Measurements from ENCODE around the gene UACA.

The UACA gene

GRCh38 chr15:70786996-70787395, 23.6 kb upstream of the UACA start:
- DNase-seq = no peak

DNA sequence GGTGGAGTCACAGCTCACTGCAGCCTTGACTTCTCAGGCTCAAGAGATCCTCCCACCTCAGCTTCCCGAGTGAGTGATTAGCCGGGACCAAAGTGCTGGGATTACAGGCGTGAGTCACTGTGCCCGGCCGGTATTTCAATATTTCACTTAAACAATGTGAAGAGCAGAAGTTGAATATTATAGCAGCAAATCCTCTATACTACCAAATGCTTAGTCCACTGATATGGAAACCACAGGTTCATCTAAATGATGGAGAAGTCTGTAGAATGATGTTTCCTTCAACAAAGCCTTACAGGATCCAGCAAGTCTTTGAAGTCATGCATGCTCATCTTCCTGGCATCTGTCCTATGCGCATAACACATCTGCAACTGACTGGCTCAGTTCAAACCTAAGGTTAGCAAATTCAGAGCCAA, 20.3 kb upstream of the UACA start:
- DNase-seq = no peak

GRCh38 chr15:70783041-70783440, 19.7 kb upstream of the UACA start:
- DNase-seq = no peak

GRCh38 chr15:70781236-70781635, 17.9 kb upstream of the UACA start:
- no peak for DNase-seq

GRCh38 chr15:70778258-70779076, 15.1 kb upstream of the UACA start:
- no peak for DNase-seq

DNA sequence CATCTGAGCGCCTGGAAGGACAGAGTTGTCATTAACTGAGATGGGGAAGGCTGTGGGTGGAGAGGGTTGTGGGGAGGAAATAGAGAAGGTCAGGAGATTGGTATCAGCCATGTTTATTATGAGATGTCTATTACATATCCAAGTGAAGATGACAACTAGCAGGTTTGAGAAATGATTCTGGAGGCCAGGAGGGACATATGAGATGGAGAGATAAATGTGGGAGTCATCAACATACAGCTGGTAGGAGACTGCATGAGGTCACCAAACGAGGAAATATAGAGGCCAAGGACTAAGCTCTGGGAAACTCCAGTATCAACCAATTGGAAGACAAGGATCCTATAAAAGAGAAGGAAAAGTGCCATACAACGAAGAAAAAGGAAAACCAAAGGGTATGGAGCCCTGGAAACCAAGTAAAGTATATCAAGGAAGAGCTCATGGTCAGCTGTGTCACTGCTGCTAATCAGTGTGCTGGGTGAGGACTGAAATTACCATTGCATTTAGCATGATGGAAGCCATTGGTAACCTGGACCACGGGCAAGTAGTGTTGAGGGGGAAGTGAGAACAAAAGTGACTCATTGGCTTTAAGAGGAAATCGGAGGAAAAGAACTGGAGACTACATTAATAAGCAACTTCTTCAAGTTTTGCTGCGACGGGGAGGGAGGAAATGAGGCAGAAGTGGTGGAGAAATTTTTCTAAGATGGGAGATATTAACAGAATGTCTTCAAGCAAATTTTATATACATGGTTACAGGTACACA, 14.0 kb upstream of the UACA start:
- DNase-seq = peak; percentile 74 to 91 (median 89)

DNA sequence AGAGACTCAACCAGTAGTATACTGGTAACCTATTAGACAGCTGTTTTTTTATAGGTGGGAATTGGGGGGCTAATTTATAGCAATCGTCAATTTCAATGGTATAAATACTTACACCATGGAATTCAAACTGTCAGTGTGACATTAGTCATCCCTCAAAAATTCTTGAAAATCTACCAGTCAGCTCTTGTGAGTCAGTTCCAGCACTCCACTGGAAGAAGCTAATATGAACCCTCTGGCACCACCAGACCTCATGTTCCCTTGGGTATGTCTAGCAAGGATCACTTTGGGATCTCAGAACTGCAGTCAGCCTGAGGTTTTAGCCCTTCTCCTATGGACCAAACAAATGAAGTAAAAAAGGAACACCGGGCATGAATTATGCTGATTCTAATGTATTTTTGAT, 11.8 kb upstream of the UACA start:
- DNase-seq = peak; percentile 32 to 64 (median 62)

DNA sequence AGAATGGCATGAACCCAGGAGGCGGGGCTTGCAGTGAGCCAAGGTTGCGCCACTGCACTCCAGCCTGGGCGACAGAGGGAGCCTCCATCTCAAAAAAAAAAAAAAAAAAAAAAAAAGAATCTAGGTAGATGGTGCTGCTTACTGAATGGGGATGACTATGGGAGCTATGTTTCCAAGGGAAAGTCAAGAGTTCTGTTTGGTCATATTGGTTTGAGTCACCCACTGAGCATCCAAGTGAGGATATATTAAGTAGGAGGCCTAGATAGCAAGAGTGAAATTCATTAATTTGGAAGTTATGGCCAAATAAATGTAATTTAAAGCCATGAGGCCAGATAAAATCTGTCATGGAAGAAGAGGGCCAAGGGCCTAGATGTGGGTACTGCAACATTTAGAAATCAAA, 9.0 kb upstream of the UACA start:
- DNase-seq = no peak

DNA sequence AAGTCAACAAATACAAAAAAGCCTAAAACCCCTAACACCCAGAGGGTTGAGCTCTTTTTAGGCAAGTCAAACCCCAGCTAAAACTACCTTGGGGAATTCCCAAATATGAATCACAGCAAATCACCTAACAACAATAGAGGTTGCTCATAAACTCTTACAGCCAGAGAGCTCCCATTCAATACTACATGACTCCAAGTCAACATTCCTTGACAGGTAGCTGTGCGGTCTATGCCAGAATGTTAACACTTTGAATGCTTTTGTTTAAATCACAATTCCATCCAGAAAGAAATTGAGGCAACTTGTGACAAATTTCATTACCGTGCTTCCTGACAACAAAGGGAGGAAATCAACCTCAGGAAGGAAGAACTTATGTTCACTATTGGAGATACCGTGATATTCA, 7.5 kb upstream of the UACA start:
- no peak for DNase-seq

GRCh38 chr15:70768257-70768883, 5.0 kb upstream of the UACA start:
- peak; percentile 44 to 73 (median 72) for DNase-seq

- DNase-seq = peak; percentile 31 to 41 (median 31)
Measured at GRCh38 chr15:70767667-70768066, 4.3 kb upstream of the UACA start.

- DNase-seq = no peak
Measured at GRCh38 chr15:70766597-70766996, 3.2 kb upstream of the UACA start.

GRCh38 chr15:70765504-70766281, 2.3 kb upstream of the UACA start:
- DNase-seq = no peak

- no peak for DNase-seq
Measured at GRCh38 chr15:70763950-70764730, 782 bp upstream of the UACA start.

DNA sequence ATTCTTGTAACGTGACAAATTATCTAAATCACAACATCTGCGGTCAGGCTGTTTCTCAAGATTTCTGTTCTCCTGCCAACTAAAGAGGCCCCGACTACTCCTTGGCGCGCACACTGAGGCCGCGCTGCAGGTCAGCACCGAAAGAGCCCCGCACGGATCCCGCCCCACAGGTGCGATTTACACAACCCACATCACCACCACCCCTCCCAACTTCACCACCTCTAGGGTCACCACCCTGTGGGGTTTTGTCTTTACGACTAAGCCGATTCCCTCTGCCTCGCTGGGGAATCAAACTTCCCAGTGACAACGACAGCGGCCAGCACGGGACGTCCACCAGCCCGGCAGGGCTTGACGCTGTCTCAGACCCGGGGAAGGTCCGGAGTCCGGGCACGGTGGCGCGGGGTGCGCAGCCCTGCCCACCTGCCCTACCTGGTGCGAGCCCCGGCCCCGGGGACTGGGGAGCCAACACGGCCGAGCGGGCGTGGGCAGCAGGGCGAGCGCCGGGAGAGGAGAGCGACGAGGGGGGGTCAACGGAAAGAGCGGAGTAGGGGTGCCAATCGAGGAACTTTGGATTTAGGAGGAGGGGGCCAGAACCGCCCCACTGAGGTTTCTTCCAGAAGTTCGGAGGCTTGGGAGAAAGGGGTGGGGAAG, 764 bp downstream of the UACA start:
- DNase-seq = peak; percentile 36 to 53 (median 39)

- DNase-seq = no peak
Measured at GRCh38 chr15:70761931-70762468, 1.4 kb downstream of the UACA start.

DNA sequence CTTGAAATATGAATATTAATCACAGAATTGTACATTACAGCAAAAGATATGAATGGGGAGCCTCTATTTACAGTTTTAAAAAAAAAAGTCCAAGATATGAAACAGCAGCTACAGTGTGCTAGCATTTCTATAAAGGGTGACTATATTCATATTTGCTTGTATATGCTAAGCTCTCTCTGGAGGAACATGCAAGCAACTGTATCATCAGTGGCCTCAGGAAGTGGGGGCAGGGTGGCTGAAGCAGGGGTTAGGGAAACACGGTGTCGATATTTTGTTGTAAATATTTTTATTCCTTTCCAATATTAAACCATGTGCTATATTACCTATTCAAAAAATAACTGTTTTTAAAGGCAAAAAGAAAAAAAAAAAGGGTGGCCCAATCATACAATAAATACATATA, 2.3 kb downstream of the UACA start:
- DNase-seq = no peak

DNA sequence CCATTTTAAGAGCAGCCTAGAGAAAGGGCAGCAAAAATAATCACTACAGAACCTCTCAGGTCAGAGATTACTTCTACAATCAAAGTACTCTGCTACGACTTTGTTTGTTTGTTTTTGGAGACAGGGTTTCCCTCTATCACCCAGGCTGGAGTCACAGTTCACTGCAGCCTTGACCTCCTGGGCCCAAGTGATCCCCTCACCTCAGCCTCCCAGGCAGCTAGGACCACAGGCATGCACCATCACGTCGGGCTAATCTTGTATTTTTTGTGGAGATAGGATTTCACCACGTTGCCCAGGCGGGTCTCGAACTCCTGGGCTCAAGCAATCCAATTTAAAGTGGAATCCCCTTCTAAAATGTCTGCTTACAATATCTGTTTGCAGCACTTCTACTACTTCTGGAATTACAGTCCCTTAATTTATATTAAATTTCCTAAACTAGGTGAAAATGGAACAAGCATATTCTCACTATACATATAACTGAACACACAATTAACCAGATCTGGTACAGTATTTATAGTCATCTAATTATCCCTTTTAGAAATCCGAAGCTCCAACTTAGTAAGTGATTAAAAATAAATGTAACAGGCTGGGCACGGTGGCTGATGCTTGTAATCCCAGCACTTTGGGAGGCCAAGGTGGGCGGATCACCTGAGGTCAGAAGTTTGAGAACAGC, 4.4 kb downstream of the UACA start:
- DNase-seq = no peak

- no peak for DNase-seq
Measured at GRCh38 chr15:70757627-70758026, 5.7 kb downstream of the UACA start.

DNA sequence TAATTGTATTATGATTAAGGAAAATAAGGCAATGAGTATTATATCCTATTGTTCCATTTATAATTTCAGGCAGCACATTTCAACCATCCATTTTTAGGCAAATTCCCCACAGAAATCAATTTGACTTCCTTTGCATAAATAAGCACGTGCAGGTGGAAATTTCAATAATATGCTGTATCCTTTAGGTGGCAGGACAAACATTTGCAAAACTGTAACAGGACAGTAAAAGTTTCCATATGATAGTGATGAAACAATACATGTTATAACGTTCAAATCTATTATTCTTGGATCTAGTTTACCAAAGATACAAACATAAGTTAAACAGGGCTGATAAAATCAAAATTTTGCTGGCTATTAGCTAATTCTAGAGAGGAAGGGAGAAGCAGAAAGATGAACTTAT, 8.5 kb downstream of the UACA start:
- DNase-seq = no peak
